ENCODE results near the gene KRTAP1-3.

Gene KRTAP1-3

GRCh38 chr17:40997361-40997760 lies 37.3 kb downstream of the KRTAP1-3 start:
- no peak overlapping the region for H3K27ac ChIP-seq (ENCODE audit: low read depth in 2 of 2, low read length in 2 of 2)
- no peaks in the 10 kb centered on the region for H3K36me3 ChIP-seq (ENCODE audit: control insufficient read depth in 2 of 2, insufficient read depth in 2 of 2, low read length in 2 of 2)
- H3K9me3 ChIP-seq (ENCODE audit: control insufficient read depth in 2 of 2, low read length in 2 of 2) = no peaks in the 10 kb centered on the region

DNA sequence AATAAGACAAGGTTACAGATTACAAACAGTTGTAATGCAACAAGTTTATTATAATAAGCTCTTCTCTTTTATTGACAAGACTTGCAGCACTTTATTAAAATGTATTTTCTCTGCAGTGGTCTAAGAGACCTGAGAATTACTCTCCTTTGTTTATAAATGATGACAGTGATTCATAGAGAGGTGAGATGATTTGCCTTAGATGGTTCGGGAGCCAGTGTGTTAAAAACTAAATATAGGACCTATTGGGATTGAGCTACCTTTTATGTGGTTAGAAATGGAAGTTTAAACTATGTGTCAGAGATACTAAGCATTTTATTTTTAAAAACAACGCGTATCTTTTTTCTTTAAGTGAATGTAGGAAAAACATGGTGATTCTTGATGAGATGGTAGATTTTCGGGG lies 37.8 kb downstream of the KRTAP1-3 start:
- Histone ChIP-seq H3K27ac (ENCODE audit: low read depth in 2 of 2, low read length in 2 of 2) (no peak overlapping the region), H3K4me1 (ENCODE audit: control insufficient read depth in 2 of 2, insufficient read depth in 2 of 2, low read length in 2 of 2) (no peaks in the 10 kb centered on the region), H3K27me3 (ENCODE audit: control insufficient read depth in 2 of 2, insufficient read depth in 2 of 2, low read length in 2 of 2) (peaks cover 0 to 3% of the 10 kb centered on the region in 2 donors), H3K4me3 (ENCODE audit: low read length in 2 of 2) (no peak overlapping the region), H3K9ac (ENCODE audit: low read depth in 1 of 2, low read length in 2 of 2) (no peak overlapping the region), H3K36me3 (ENCODE audit: control insufficient read depth in 2 of 2, insufficient read depth in 2 of 2, low read length in 2 of 2) (no peaks in the 10 kb centered on the region), H3K9me3 (ENCODE audit: control insufficient read depth in 2 of 2, low read length in 2 of 2) (no peaks in the 10 kb centered on the region)

More at GRCh38 chr17:40997361-40997760, 37.3 kb downstream of the KRTAP1-3 start:
- Histone ChIP-seq H3K4me1 (ENCODE audit: control insufficient read depth in 2 of 2, insufficient read depth in 2 of 2, low read length in 2 of 2) (no peaks in the 10 kb centered on the region), H3K9ac (ENCODE audit: low read depth in 1 of 2, low read length in 2 of 2) (no peak overlapping the region), H3K4me3 (ENCODE audit: low read length in 2 of 2) (no peak overlapping the region), H3K27me3 (ENCODE audit: control insufficient read depth in 2 of 2, insufficient read depth in 2 of 2, low read length in 2 of 2) (peaks cover 0 to 3% of the 10 kb centered on the region in 2 donors)

DNA sequence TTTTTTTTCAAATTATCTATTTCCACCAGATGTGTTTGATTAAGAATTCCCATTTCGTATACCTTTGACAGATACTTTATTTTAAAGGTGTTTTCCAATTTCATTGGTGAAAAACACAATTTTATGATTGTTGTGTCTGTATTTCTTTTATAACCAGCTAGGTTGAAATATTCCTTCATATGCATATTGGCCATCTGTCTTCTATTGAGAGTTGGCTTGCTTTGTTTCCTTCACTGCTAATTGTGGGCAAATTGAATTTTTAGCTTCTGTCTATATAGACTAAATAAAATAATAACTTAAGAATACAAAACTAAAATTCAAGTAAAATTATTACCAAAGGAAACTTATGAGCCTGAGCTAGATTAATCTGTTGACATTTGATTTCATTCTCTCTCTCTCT lies 39.6 kb downstream of the KRTAP1-3 start:
- Histone ChIP-seq H3K27me3 (ENCODE audit: control insufficient read depth in 2 of 2, insufficient read depth in 2 of 2, low read length in 2 of 2) (no peaks in the 10 kb centered on the region), H3K27ac (ENCODE audit: low read depth in 2 of 2, low read length in 2 of 2) (no peak overlapping the region), H3K36me3 (ENCODE audit: control insufficient read depth in 2 of 2, insufficient read depth in 2 of 2, low read length in 2 of 2) (no peaks in the 10 kb centered on the region), H3K9me3 (ENCODE audit: control insufficient read depth in 2 of 2, low read length in 2 of 2) (no peaks in the 10 kb centered on the region), H3K9ac (ENCODE audit: low read depth in 1 of 2, low read length in 2 of 2) (no peak overlapping the region), H3K4me3 (ENCODE audit: low read length in 2 of 2) (no peak overlapping the region), H3K4me1 (ENCODE audit: control insufficient read depth in 2 of 2, insufficient read depth in 2 of 2, low read length in 2 of 2) (no peaks in the 10 kb centered on the region)

GRCh38 chr17:40993839-40994238 lies 40.8 kb downstream of the KRTAP1-3 start, which contains the start of gene KRTAP3-3:
TSS of gene KRTAP3-3 (minus strand) at chr17:40994164. CDS start at chr17:40994097, 67 bp downstream.
- H3K27ac ChIP-seq (ENCODE audit: low read depth in 2 of 2, low read length in 2 of 2) = no peak within 1 kb of the TSS
- no peaks in the 10 kb centered on the region for H3K4me1 ChIP-seq (ENCODE audit: control insufficient read depth in 2 of 2, insufficient read depth in 2 of 2, low read length in 2 of 2)
- no peaks in the 10 kb centered on the region for H3K9me3 ChIP-seq (ENCODE audit: control insufficient read depth in 2 of 2, low read length in 2 of 2)
- no peak within 1 kb of the TSS for H3K4me3 ChIP-seq (ENCODE audit: low read length in 2 of 2)
- no peaks in the 10 kb centered on the region for H3K27me3 ChIP-seq (ENCODE audit: control insufficient read depth in 2 of 2, insufficient read depth in 2 of 2, low read length in 2 of 2)
- no peak within 1 kb of the TSS for H3K9ac ChIP-seq (ENCODE audit: low read depth in 1 of 2, low read length in 2 of 2)
- no peaks in the 10 kb centered on the region for H3K36me3 ChIP-seq (ENCODE audit: control insufficient read depth in 2 of 2, insufficient read depth in 2 of 2, low read length in 2 of 2)

DNA sequence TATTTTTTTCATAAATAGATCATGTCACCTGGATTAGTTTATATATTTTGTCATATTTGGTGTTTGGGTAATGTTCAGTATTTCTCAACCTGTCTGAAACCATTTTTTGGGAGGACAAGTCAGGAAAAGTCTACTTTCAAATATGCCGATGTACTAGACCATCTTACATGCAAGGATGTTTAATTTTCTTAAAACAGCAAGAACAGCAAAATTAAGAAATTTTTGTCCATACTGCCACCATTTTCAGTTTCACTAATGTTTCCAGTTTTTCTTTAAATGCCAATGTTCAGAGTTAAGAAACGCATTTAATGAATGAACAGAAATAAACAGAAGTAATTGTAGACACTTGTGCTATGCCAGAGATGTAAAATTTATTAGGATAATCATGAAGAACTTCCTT lies 41.6 kb downstream of the KRTAP1-3 start:
- H3K27me3 ChIP-seq (ENCODE audit: control insufficient read depth in 2 of 2, insufficient read depth in 2 of 2, low read length in 2 of 2) = no peaks in the 10 kb centered on the region
- H3K4me1 ChIP-seq (ENCODE audit: control insufficient read depth in 2 of 2, insufficient read depth in 2 of 2, low read length in 2 of 2) = no peaks in the 10 kb centered on the region

DNA sequence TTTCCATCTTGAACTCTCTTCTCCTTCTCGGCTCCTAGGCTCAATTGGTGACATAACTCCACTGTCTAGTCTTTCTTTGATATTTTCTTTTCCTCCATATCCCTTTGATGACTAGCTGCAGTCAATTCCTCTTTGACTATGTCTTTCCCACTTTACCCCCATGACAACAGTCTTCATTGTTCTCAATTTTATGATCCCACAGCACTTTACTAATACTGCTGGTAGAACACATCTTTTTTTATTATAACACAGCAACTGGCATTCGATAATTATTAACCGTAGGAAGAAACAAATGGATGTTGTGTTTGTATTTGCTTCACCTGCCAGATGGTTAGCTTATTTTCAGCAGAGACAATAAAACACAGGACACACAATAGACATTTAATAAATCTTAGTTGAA lies 42.0 kb downstream of the KRTAP1-3 start:
- Histone ChIP-seq H3K4me1 (ENCODE audit: control insufficient read depth in 2 of 2, insufficient read depth in 2 of 2, low read length in 2 of 2) (no peaks in the 10 kb centered on the region), H3K9me3 (ENCODE audit: control insufficient read depth in 2 of 2, low read length in 2 of 2) (no peaks in the 10 kb centered on the region), H3K27ac (ENCODE audit: low read depth in 2 of 2, low read length in 2 of 2) (no peak overlapping the region), H3K36me3 (ENCODE audit: control insufficient read depth in 2 of 2, insufficient read depth in 2 of 2, low read length in 2 of 2) (no peaks in the 10 kb centered on the region), H3K4me3 (ENCODE audit: low read length in 2 of 2) (no peak overlapping the region), H3K9ac (ENCODE audit: low read depth in 1 of 2, low read length in 2 of 2) (no peak overlapping the region), H3K27me3 (ENCODE audit: control insufficient read depth in 2 of 2, insufficient read depth in 2 of 2, low read length in 2 of 2) (no peaks in the 10 kb centered on the region)

More for the DNA sequence above, 41.6 kb downstream of the KRTAP1-3 start:
- Histone ChIP-seq H3K9me3 (ENCODE audit: control insufficient read depth in 2 of 2, low read length in 2 of 2) (no peaks in the 10 kb centered on the region), H3K4me3 (ENCODE audit: low read length in 2 of 2) (no peak overlapping the region), H3K9ac (ENCODE audit: low read depth in 1 of 2, low read length in 2 of 2) (no peak overlapping the region), H3K27ac (ENCODE audit: low read depth in 2 of 2, low read length in 2 of 2) (no peak overlapping the region), H3K36me3 (ENCODE audit: control insufficient read depth in 2 of 2, insufficient read depth in 2 of 2, low read length in 2 of 2) (no peaks in the 10 kb centered on the region)

GRCh38 chr17:40986920-40987319 lies 47.8 kb downstream of the KRTAP1-3 start:
- Histone ChIP-seq H3K9ac (ENCODE audit: low read depth in 1 of 2, low read length in 2 of 2) (no peak overlapping the region), H3K27ac (ENCODE audit: low read depth in 2 of 2, low read length in 2 of 2) (no peak overlapping the region), H3K9me3 (ENCODE audit: control insufficient read depth in 2 of 2, low read length in 2 of 2) (no peaks in the 10 kb centered on the region), H3K4me1 (ENCODE audit: control insufficient read depth in 2 of 2, insufficient read depth in 2 of 2, low read length in 2 of 2) (no peaks in the 10 kb centered on the region), H3K36me3 (ENCODE audit: control insufficient read depth in 2 of 2, insufficient read depth in 2 of 2, low read length in 2 of 2) (no peaks in the 10 kb centered on the region), H3K27me3 (ENCODE audit: control insufficient read depth in 2 of 2, insufficient read depth in 2 of 2, low read length in 2 of 2) (peaks cover 0 to 5% of the 10 kb centered on the region in 2 donors), H3K4me3 (ENCODE audit: low read length in 2 of 2) (no peak overlapping the region)

DNA sequence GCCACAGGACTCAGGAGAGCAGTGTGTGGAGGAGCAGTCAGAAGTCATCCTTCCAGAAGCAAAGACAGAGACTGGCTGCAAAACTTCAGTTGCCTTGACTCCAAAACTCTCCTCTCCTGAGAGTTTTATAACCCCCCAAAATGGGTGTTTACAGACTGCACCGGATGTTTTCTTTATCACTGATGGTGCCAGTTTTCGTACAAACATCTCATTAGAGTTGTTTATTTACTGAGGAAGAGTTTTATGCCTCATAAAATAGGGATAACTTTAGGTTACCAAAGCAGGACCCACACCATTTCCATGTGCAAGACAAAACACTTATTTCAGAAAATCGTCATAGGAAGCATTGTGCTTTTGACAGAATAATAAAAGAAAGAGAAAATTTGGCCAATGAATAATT lies 50.4 kb downstream of the KRTAP1-3 start, which contains the start of gene KRT40:
KRT40 (minus strand) TSS at position 101 of the 400 bp plus-strand sequence; CDS start at position 48, 53 bp downstream.
- Histone ChIP-seq H3K27me3 (ENCODE audit: control insufficient read depth in 2 of 2, insufficient read depth in 2 of 2, low read length in 2 of 2) (peaks cover 0 to 5% of the 10 kb centered on the region in 2 donors), H3K4me3 (ENCODE audit: low read length in 2 of 2) (no peak within 1 kb of the TSS), H3K9ac (ENCODE audit: low read depth in 1 of 2, low read length in 2 of 2) (no peak within 1 kb of the TSS), H3K36me3 (ENCODE audit: control insufficient read depth in 2 of 2, insufficient read depth in 2 of 2, low read length in 2 of 2) (no peaks in the 10 kb centered on the region), H3K4me1 (ENCODE audit: control insufficient read depth in 2 of 2, insufficient read depth in 2 of 2, low read length in 2 of 2) (no peaks in the 10 kb centered on the region), H3K27ac (ENCODE audit: low read depth in 2 of 2, low read length in 2 of 2) (no peak within 1 kb of the TSS), H3K9me3 (ENCODE audit: control insufficient read depth in 2 of 2, low read length in 2 of 2) (no peaks in the 10 kb centered on the region)

All from mucosa of rectum (tissue), 2 donors.